Duodenal mucosa (tissue), 2 donors: ENCODE data around the gene CBX3.
"Not testable (repeated sequence)": the region's sequence is repeated elsewhere in the genome, so short reads cannot be mapped to it uniquely, and the experiment has no call there.

ENCODE experiments used
- H3K27ac ChIP-seq: one replicate; pipeline ENCODE4 v1.7.0; 2013; ENCODE audit warnings: low read depth, low read length
- H3K27me3 ChIP-seq, 2 donors: one replicate each; pipeline ENCODE4 v1.7.0; 2013; ENCODE audit warnings: low read length in 2 of 2, control low read depth in 1 of 2; ENCODE audit not compliant: insufficient read depth in 2 of 2, control insufficient read depth in 1 of 2
- H3K36me3 ChIP-seq, 2 donors: one replicate each; pipeline ENCODE4 v1.7.0; 2013; ENCODE audit warnings: low read length in 2 of 2, control low read depth in 1 of 2; ENCODE audit not compliant: insufficient read depth in 2 of 2, control insufficient read depth in 1 of 2
- H3K4me1 ChIP-seq, 2 donors: one replicate each; pipeline ENCODE4 v1.7.0; 2013; ENCODE audit warnings: low read length in 2 of 2, control low read depth in 1 of 2; ENCODE audit not compliant: insufficient read depth in 2 of 2, control insufficient read depth in 1 of 2
- H3K4me3 ChIP-seq, 2 donors: one replicate each; pipeline ENCODE4 v1.7.0; 2013; ENCODE audit warnings: low read length in 2 of 2, low read depth in 1 of 2
- H3K9ac ChIP-seq, 2 donors: one replicate each; pipeline ENCODE4 v1.7.0; 2013; ENCODE audit warnings: low read length in 2 of 2, low read depth in 1 of 2
- H3K9me3 ChIP-seq, 2 donors: one replicate each; pipeline ENCODE4 v1.7.0; 2013; ENCODE audit warnings: low read length in 2 of 2, control low read depth in 1 of 2; ENCODE audit not compliant: control insufficient read depth in 1 of 2

Gene CBX3

DNA sequence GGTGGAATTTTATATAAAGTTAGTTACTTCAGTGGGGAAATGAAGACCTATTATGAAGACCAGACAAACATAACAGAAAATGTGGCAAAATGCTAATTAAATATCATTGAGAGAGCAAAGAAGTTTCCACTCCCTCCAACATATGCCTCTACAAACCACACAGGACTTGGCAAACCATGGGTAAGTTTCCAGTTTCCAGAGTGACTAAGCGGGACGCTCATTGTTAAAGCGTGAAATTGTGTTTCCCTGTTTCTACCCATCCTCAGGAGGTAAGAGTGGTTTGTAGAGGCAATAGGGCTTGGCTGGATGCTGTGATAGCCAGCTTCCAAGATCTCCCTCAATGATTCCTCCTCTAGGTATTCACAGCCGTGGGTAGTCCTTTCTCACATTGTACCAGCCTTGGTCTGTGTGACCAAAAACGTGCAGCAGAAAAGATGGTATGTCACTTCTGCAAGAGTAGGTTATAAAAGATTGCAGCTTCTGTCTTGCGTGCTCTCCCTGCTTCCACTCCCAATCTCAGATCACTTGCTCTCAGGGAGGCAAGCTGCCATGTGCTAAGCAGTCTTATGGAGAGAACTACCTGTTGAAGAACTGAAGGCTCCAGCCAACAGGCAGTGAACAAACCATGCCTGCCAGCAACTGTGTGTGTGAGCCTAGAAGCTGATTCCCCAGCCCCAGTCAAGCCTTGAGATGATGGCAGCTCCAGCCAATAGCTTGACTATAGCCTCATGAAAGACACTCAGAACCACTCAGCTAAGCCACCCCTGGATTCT lies 35.7 kb downstream of the CBX3 start:
- Histone ChIP-seq H3K36me3 (no peaks in the 10 kb centered on the region), H3K27ac (no peak overlapping the region), H3K9me3 (no peaks in the 10 kb centered on the region), H3K4me3 (no peak overlapping the region), H3K27me3 (no peaks in the 10 kb centered on the region), H3K9ac (no peak overlapping the region), H3K4me1 (no peaks in the 10 kb centered on the region)

DNA sequence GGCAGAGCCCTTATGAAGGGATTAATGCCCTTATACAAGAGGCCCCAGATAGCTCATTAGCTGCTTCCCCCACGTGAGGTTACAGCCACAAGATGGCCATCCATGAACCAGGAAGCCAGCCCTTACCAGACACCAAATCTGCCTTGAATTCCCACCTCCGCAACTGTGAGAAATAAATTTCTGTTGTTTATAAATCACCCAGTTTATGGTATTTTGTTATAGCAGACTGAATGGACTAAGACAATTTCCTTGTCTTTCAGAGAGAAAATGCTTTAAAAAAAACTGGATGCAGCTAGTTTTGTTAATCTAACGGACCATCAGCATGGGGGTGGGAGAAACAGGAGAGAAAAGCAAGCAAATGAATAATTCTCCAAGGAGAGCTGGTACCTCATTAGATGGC lies 36.5 kb downstream of the CBX3 start:
- Histone ChIP-seq H3K9me3 (no peaks in the 10 kb centered on the region), H3K9ac (no peak overlapping the region), H3K27me3 (no peaks in the 10 kb centered on the region), H3K4me1 (no peaks in the 10 kb centered on the region), H3K36me3 (no peaks in the 10 kb centered on the region), H3K27ac (no peak overlapping the region), H3K4me3 (no peak overlapping the region)

DNA sequence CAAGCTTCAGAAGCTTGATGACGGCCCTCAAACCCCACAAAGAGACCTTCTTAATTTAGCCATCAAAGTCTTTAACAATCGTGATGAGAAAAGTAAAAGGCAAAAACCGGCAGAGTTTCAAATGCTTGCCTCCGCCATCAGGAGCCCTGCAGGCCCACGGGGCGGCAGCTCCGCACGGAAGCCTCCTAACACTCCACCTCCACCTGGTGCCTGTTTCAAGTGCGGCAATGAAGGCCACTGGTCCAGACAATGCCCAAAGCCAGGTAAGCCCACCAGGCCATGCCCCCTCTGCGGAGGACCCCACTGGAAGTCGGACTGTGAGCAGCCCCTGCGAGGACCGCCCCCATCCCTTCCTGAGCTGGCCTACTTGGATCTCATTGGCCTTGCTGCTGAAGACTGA lies 43.6 kb downstream of the CBX3 start:
- H3K9me3 ChIP-seq: no peaks in the 10 kb centered on the region
- H3K27me3 ChIP-seq: no peaks in the 10 kb centered on the region
- H3K9ac ChIP-seq: no peak overlapping the region
- H3K4me1 ChIP-seq: no peaks in the 10 kb centered on the region
- H3K36me3 ChIP-seq: no peaks in the 10 kb centered on the region
- H3K4me3 ChIP-seq: no peak overlapping the region
- H3K27ac ChIP-seq: no peak overlapping the region

DNA sequence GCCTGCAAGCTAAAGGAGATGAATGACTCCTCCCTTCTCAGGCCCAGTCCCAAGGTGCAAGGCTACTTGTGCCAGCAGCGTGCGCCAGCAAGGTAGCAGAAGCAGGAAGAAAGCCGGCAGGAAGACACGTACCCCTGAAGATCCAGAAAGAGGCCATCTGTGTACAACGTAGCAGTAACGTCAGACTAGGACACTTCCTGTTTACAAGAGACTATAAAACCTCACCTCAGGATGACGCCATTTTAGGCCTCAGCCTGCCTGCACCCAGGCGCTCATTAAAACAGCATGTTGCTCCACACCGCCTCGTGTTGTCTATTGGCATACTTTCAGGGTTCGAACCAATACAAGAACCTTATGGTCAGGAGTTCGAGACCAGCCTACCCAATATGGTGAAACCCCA lies 48.7 kb downstream of the CBX3 start:
- Histone ChIP-seq H3K4me1 (no peaks in the 10 kb centered on the region), H3K36me3 (no peaks in the 10 kb centered on the region), H3K9ac (no peak overlapping the region), H3K9me3 (no peaks in the 10 kb centered on the region), H3K4me3 (no peak overlapping the region), H3K27ac (no peak overlapping the region), H3K27me3 (no peaks in the 10 kb centered on the region)

DNA sequence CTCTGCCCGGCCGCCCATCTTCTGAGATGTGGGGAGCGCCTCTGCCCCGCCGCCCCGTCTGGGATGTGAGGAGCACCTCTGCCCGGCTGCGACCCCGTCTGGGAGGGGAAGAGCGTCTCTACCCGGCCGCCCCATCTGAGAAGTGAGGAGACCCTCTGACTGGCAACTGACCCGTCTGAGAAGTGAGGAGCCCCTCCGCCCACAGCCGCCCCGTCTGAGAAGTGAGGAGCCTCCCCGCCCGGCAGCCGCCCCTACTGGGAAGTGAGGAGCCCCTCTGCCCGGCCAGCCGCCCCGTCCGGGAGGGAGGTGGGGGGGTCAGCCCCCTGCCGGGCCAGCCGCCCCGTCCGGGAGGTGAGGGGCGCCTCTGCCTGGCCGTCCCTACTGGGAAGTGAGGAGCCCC lies 60.3 kb downstream of the CBX3 start:
- H3K36me3 ChIP-seq, H3K9ac ChIP-seq, H3K27ac ChIP-seq, H3K27me3 ChIP-seq, H3K4me1 ChIP-seq, H3K9me3 ChIP-seq, H3K4me3 ChIP-seq: not testable (repeated sequence)
